ENCODE data around the gene ACOT7.
A peak's percentile ranks its signal among the peaks of the same experiment; 100 is the strongest.

ACOT7 gene

DNA sequence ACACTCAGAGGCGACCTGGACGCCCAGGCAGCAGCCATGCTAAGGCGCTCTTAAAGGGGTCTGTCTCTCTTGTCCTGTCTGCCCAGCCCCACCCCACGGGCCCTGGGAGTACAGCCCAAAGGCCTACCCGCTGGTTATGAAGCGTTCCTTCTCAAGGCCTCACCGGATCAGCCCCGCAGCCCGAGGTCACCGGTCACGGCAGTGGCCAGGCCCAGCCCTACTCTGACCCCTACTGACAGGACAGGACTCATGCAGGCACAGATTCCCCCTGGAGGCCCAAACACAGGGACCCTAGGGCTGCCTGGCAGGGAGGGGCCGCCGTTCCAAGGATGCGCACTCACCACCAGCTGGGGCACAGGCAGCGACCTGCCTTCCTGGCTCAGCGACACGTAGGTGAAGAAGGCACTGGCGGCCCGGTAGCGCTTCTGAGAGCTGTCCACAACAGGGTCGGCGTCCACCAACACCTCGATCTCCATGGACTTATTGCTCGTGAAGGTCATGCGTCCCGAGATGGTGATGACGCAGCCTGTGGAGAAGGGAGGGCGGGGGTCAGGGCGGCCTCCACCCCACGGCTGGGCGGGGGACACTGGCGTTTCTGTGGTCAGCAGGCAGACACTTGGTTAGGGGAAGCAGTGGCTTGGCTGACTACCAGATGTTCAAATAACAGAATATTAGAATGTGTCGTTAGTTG is 112.7 kb downstream of the ACOT7 start:
- no peak for DNase-seq

DNA sequence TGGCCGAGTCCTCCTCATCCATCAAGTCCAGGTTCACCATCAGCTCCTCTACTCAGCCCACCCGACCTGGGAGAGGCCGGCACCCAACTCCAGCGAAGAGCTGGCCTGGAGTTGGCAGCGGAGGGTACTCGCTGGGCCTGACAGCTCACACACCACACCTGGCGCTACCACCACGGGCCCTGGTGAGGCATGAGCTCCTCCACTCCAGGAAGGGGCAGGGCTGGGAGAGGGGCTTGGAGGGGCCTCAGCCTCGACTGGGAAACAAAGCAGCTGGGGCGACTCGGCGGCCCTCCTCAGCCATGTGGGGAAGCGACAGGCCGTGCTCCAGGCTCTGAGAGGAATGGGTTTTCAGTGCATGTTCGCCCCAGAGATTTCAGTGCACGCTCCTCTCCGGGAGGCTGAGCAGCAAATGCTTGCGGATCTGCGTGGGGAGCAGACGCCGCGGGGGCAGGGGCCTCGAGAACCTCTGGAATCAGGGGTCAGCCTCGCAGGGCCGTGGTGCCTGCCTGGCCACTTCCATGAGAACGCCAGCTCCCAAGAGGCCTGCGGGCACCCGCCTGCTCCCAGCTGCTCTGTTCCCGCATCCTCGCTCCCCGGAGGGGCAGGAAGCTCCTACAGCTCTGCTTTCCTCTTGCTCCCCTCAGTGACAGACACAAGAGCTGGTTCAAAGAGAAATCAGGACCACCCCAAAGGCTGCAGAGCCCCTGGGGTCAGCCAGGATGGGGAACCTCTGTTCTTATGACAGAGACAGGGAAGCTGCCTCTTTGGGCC is 113.8 kb downstream of the ACOT7 start:
- no peak for DNase-seq

DNA sequence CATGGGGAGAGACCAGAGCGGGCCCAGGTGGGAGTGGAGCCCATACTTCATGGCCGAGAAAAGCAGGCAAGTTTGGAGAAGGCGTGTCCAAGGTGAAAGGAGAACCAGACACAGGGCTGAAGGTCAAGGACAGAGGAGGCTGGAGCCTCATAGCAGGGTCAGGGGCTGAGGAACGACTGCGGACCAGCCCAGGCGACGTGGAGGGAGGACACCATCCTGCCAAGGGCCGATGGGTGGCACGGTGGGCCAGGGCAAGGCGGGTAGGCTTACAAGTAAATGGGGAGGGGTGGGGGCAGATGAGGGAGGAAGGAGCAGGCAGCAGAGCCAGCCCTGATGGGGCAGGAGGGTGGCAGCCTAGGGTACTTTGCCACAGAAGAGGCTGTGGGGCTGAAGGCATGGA is 114.5 kb downstream of the ACOT7 start:
- DNase-seq, result no peak

DNA sequence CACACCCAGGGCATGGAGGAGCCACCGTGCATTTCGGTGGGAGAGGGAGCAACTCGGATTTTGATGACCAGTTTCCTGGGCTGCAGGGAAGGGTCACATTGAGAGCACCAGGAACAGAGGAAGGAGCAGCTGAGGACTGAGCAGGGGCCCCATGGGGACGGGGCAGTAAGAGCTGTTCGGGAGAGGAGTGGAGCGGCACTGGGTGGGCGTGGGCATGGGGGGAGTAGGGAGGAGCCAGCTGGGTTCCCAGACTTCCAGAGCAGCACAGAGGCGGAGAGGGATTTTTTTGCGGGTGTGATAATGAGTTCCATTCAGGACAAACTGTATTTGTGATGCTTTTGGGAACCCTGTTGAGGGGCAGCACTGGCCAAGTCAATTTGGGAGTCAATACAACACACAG is 115.3 kb downstream of the ACOT7 start:
- no peak for DNase-seq

DNA sequence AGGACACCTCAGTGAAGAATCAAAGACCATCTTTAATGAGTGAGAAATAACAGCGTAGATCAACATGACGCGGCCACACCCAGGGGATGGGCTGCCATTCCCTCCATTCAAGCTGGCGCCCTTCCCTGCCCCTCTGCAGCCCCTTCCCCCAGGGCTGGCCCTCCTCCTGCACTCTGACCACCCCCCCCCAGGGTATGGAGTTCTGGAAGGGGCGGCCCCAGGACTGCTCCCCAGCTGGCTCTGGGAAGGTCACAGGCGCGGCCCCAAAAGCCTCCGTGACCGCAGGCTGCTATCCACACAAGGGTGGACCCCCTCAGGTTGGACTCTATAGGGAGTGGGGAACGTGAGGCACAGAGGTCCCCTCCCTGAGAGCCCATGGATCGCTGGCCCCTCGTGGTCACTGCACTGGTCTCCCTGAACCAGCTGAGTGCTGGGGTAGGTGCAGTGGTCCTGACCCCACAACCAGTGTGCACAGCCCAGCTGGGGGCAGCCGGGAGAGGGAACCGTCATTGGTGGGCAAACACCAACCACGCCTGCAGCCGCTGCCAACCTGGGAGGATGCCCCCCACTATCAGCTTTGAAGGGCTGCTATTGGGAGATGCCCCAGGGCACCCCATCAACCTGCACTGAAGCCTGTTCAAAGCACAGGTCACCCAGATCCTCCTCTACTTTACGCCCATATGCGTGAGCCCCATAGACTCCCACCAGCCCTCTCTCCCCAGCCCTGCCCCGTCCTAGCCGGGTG is 116.6 kb downstream of the ACOT7 start:
- DNase-seq, result no peak

DNA sequence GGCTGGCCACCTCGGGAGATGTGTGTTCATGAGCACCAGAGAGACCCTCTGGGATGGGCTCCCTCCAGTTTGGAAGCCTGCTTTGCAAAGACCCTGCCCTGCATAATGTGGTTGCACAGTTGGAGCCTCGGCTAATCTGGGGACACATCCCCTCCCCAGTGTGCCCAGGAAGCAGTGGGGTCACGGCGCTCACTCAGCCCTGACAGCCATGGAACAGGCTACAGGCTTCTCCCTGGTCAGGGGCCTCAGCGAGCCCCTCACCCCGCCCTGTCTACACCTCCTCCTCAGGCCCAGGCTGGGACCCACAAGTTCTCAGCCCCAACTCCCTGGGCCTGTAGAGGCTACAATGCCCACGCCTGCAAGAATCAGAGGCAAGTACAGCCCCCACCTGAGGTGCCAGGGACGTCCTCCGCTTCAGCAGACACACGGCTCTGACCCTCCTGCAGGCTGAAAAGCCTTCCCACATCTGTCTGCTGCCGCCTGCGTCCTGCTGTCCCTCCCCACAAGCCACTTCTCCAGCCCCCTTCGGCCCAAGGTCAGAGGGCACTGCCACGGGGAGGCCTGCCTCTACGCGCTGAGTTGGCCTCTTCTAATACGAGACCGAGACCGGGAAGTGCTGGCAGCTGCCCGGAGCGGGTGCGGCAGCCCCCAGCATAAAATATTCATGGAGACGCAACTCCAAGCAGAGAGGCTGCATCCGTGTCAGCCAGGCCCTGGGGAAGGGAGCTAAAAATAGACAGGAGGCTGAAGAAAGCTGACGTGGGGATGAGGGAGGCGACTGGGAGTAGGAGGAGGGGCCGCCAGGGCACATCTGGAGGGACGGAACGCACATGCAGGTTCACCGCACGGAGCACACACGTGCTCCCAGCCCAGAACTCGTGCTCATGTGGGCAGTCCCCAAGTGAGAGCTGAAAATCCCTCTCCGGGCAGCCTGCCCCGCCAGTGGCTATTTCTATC is 117.5 kb downstream of the ACOT7 start:
- DNase-seq, result no peak

DNA sequence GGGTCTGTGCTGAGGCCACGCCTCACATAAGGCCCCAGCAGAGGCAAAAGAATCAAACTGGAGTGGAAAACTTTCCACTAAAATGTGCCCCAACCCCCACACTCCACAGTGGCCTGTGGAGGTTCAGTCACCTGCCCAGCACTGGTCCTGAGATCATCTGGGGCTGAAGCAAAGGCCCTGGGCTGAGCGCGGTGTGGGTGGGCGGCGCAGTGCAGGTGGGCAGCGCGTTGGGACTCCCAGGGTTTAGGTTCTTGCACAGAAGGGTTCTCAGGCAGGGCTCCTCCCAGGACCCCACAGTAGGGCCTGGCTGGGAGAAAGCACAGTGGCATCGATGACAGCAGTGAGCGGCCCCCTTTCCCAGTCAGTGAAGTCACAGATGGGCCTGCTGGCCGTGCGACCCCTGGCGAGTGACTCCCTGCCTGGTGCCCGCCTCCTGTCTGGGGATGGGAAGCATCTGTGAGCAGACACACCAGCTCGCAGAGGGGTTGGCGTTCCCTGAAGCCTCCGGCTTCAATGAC is 118.9 kb downstream of the ACOT7 start:
- DNase-seq, result no peak

DNA sequence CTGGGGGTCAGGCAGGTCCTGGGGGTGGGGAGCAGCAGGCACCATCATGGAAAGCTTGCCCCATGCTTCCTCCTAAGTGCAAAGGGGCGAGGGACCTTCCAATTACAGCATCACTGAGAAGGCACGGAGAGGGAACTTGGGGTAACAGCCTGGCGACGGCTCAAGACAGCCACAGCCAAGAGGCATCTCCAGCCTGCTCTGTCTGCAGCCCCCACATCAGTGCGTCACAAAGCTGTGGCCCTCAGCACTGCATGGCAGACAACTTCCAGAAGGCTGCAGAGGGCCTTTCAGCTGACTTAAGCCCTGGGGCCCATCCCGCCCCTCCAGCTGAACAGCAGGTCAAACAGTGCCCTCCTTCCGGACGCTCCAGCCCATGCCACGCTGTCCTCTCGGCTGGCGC is 119.5 kb downstream of the ACOT7 start:
- no peak for DNase-seq

DNA sequence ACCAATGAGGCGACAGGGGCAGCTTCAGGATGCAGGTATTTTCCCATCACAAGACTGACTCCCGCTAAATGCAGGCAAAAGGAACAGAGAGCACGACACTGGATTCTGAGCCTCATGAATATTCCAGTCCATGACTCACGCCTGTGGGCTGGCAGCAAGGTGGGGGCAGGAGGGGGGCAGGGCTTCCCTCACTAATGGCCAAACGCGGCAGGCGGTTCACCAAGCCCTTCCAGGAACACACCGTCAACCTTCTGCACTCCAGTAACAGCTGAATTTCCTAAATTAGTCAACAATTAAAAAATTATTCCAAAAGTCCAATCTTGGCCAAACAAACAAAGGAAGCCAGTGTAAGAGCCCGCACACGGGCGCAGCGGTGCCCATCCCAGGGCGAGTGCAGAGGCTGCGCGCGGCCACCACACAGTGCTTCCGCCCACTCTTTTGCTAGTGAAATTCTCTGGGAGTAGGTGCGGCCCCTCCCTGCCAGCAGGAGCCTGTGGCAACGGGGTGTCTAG is 120.1 kb downstream of the ACOT7 start:
- peak; percentile 11 for DNase-seq

DNA sequence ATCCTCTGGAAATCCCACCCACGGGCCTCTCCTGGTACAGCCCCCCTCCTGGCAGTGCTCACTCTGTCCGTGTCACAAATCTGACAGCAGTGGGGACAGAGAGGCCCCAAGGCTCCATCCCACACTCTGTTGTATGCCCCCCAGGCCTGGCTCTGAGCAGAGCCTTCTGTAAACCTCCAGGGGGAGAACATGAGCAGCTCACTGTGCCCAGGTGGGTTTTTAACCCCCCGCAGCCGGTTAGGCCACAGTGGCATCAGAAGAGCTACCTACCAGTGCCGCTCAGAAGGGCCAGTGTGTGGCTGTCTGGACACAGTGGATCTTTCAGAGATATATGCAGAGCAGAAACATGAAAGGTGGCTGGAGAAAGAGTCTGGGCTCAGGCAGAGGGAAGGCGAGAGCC is 120.7 kb downstream of the ACOT7 start:
- no peak for DNase-seq

DNA sequence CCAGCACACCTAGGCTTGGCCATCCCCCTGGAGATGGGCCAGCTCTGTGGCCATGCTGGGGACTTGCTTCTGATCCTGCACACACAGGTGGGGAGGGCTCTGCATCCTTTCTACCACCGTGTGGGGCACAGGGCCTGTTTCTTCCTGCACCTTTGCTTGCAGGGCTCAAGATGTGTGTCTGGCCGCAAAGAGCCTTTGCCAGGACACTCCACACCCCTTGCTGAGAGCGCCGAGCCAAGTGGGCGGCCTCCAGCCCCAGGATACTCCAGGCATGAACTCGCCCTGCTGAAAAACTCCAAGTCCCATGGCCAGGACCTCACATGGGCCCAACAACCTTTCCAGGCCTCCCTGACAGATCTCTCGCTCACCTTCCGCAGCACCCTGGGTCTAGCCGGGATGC is 121.1 kb downstream of the ACOT7 start:
- no peak for DNase-seq

DNA sequence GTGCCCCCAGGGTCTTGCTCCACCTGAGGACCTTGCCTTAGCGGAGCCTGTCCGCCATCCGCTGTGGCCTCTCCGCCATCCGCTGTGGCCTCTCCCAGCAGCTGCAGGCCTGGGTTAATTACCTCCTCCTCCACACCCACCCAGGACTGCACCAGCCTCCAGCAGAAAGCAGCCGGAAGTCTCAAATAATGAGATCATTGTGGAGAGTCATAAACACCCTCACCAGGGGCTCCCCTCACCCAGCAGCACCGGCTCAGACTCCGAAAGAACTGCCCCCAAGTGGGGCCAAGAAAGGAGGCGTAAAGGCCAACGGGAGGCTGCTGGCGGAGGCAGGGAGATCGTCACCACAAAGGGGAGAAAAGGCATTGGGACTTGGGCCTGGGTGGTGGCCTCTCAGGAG is 122.0 kb downstream of the ACOT7 start:
- DNase-seq, result no peak

DNA sequence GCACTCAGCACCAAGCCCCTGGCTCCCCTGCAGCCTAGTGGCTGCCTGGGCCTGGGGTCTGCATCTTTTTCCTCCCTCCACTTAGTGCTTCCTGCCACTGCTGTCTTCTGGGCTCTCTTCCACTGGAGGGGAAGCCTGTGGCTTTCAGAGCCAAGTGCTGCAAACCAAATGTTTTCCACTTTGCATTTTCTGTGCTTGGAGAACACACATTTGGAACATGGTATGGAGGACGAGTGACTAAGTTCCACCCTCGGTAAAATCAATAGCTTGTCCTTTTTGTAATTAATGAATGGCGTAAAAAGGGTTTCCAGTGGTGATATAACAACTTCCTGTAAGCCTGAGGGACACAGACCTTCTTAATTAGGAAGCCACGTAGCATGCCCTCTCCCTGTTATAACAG is 122.6 kb downstream of the ACOT7 start:
- no peak for DNase-seq

DNA sequence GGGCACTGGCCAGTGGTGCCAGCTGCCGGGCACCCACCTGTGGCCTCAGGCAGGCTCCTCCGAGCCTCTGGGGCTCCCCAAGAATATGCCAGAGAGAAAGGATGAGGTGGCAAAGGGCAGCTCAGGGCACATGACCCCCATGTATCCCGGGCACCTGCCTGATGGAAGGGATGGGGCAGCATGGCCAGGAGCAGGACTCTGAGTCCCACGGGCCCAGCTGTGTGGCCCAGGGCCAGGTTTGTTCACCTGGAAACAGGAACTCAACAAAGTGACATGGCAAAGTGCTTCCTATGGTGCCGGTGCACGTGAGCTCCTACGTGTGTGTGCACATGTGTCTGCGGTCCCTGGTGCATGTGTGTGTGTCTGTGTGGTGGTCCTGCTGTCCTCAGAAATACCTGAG is 123.2 kb downstream of the ACOT7 start:
- DNase-seq, result no peak

DNA sequence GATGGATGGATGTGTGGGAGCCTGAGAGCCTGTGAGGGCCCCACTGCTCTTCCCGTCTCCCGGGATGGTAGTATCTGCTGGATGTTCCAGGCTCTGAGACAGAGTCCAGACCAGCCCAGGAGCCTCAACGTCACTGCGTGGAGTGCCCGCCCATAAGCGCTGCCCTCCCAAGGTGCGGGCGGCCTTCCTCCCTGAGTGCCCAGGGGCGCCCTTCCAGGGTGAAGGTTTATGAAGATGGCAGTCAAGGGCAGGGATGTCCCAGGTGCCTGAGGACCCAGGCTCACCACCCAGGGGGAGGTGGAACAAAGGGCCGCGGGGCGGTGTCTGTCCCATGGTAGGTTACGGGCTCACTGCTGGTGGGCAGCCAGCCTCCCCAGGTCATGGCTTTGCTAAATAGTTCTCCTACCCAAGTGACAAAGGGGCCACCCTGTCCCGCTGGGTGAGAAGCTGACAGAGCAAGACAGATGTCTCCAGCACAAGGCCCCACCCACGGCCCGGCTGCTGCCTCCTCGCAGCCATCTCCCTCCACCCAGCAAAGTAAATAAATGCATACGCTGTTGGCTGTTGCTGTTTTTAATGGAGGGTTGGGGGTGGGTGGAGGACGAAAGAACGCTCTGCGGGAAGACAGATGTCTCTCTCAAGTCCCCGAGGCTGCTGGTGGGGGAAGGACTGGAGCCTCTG is 123.7 kb downstream of the ACOT7 start:
- DNase-seq, result no peak

DNA sequence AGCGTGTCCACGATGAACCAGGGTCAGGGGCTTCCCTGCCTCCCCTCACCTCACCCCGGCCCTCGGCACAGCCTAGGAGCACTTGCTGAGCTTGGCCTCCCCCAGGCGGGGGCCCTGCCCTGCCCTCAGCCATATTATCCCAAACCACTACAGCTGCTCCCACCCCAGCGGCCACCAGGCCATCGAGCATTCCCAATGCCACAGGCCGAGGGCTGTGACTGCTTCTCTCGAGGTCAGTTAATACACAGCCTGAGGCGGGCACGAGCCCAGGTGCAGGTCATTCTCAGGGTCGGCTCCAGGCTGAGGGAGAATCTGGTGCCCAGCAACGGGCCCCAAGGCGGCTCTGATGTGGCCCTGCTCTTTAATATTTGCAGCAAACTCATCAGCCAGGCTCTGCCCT is 124.3 kb downstream of the ACOT7 start:
- no peak for DNase-seq

DNA sequence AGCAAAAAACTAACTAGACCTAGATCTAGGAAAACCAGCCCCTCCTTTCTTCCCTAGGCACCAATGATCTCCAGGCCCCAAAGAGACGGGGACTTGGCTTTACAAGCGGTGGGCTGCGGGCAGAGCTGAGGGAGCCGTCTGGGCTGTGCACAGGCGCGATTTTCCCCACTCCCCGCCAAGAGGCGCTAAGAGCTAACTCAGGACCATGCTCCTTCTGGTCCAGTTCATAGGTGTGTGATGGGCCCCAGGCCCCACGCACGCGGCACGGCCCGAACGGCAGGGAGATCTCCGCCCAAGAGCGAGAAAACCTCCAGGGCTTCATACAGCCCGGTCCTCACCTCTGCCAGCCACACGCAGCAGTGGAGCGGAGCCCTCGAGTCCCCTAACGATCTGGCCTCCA is 125.2 kb downstream of the ACOT7 start:
- no peak for DNase-seq

DNA sequence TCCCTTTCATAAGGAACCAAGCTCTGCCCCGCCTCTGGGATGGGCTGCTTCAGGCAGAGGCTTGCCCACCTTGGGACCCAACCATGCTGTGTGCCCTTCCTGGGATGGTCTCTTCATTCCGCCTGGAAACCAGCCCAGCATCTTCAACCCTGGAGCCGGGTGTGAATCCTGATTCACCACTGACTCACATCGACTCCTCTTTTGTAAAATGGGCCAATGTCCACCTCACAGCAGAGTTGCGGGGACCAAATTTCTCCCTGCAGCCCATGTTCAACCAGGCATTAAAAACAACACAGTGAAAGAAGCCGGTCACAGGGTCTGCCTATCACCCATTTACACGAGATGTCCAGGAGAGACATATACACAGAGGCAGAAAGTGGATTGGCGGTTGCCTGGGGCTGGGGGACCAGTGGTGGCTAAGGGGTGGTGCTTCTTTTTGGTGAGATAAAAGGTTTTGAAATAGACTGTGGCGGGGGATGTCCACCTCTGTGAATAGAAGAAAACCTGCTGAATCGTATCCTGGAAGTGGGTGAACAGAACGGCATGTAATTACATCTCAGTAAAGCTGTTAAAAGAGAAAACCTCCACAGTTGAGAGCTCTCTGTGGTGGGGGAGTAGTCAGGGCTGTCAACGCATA is 125.8 kb downstream of the ACOT7 start:
- DNase-seq, result no peak

DNA sequence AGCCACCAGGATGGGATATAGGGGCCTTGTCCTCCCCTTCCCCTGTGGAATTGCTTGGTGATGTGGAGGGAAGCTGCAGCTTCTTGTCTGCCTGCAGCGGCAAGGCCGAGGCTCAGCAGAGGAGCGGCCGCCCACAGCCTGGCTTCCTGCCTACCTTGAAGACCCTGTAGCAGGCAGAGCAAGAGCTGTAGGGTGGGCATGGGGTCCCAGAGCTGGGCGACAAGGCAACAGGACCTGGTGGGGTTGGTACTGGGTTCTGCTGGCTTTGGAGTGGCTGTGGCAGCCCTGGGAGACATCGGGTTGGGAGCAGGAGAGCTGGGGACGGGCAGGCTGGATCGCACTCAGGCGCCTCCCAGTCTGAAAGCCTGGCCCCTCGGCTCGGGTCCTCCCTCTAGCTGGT is 126.9 kb downstream of the ACOT7 start:
- no peak for DNase-seq

DNA sequence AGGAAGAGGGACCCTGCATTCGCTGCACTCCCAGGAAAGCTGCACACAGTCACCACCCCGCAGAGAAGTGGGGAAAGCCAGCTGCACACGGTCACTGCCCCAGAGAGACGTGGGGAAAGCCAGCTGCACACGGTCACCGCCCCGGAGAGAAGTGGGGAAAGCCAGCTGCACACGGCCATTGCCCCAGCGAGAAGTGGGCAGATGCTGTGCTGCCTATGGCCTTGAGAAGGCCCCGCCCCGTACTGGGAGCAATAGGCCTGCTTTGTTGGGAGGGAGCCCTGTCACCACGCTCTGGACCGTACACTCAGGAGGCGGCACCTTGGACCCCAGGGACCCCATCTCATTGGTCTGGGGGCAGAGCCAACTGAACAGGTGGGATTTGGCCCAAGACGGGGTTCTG is 128.4 kb downstream of the ACOT7 start:
- no peak for DNase-seq

DNA sequence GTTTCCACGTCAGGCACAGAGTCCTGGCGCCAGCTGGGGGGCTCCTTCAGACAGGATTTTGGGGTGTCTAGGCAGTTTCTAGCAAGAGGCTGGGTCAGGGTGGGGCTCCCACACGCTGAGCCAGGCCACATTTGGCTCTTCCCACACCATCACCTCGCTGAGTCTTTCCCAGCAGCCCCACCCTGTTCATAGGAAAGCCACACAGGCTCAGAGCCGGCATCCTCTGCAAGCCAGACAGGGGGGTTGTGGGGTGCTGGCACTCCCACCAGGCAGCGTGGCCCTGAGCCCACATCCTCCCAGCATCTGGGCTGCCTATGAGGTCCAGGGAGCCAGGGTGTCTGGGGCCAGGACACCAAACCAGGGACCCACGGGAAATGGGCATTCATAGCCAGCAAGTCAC is 129.9 kb downstream of the ACOT7 start:
- DNase-seq, result no peak

Data from inflammatory macrophage treated with lipopolysaccharide for 4 hours (primary cell).